A673 (cell line): ENCODE results near the gene APBA1. TPM values are rescaled to one million over a fixed set of nuclear protein-coding genes. Genes with fewer than 3 reads are reported as not detected.
A peak's percentile ranks its signal among the peaks of the same experiment; 100 is the strongest.

Experiments
- BruUV-seq: library from RNA; stranded (reverse); fragments of 400-500 nt; replicated peaks from 2 replicates; lab custom pipeline; 2021; lab: Mats Ljungman, UMichigan
- CTCF ChIA-PET: fragments of 300-600 bp; sonication (Branson Sonifier 250); formaldehyde crosslinking; loops from one replicate; lab custom pipeline; 2022; ENCODE audit warnings: antibody characterized with exemption; lab: Charles Lee
- POLR2A ChIA-PET: fragments of 300-600 bp; sonication (Branson Sonifier 250); formaldehyde crosslinking; loops from one replicate; lab custom pipeline; 2022; ENCODE audit warnings: antibody characterized with exemption; ENCODE audit not compliant: low non-redundant PET; lab: Charles Lee
- DNase-seq: peaks from one replicate; pipeline ENCODE4 v3.0.0-alpha.2; 2015; ENCODE audit warnings: low spot score
- H3K27ac ChIP-seq: fragments of 200-600 bp; sonication (generic); 2 replicates; pipeline ENCODE4 v1.5.1; 2016; ENCODE audit warnings: mixed run types, low read depth, mild to moderate bottlenecking, mixed read lengths, antibody characterized with exemption, low read length; ENCODE audit not compliant: poor library complexity, severe bottlenecking
- H3K27me3 ChIP-seq: fragments of 200-600 bp; sonication (generic); replicated peaks from 2 replicates; pipeline ENCODE4 v1.6.1; 2017; ENCODE audit warnings: mixed run types, low read depth, mild to moderate bottlenecking, mixed read lengths, antibody characterized with exemption, low read length; ENCODE audit not compliant: insufficient read depth, poor library complexity
- H3K36me3 ChIP-seq: fragments of 200-600 bp; sonication (generic); 2 replicates; pipeline ENCODE4 v1.6.1; 2016; ENCODE audit warnings: mixed run types, mild to moderate bottlenecking, mixed read lengths, antibody characterized with exemption, low read length; ENCODE audit not compliant: insufficient read depth, poor library complexity, severe bottlenecking
- H3K4me1 ChIP-seq: fragments of 200-600 bp; sonication (generic); 2 replicates; pipeline ENCODE4 v1.6.1; 2017; ENCODE audit warnings: mixed run types, mild to moderate bottlenecking, mixed read lengths, antibody characterized with exemption, low read length; ENCODE audit not compliant: insufficient read depth, poor library complexity, severe bottlenecking
- H3K4me3 ChIP-seq: fragments of 200-600 bp; sonication (generic); 2 replicates; pipeline ENCODE4 v1.5.1; 2016; ENCODE audit warnings: low read depth, mixed run types, mild to moderate bottlenecking, mixed read lengths, low read length; ENCODE audit not compliant: poor library complexity, severe bottlenecking
- H3K9me3 ChIP-seq: fragments of 200-600 bp; sonication (generic); 2 replicates; pipeline ENCODE4 v1.6.1; 2016; ENCODE audit warnings: mixed run types, low read depth, mild to moderate bottlenecking, mixed read lengths, antibody characterized with exemption, low read length; ENCODE audit not compliant: poor library complexity, severe bottlenecking
- EZH2 ChIP-seq: fragments of 200-600 bp; sonication (generic); IDR thresholded peaks from 2 replicates; pipeline ENCODE4 v1.6.1; 2017; ENCODE audit warnings: borderline replicate concordance, low read depth, mild to moderate bottlenecking, mixed read lengths, antibody characterized with exemption, low read length; ENCODE audit not compliant: poor library complexity, severe bottlenecking
- intact Hi-C: fragments of 100-400 bp; cut with micrococcal nuclease; formaldehyde crosslinking; loops from one replicate; pipeline ENCODE4 v1.10.0; 2022; ENCODE audit not compliant: unreplicated experiment
- total RNA-seq: library from RNA; stranded (reverse); gene quantifications from 2 replicates; pipeline ENCODE4 v1.2.3, GENCODE V29; 2021
- TF ChIP-seq, protein P1 (sequence below): fragments of 300-800, 200-600 bp; sonication (generic); conservative IDR thresholded peaks from 2 replicates; pipeline ENCODE4 v1.5.1; 2017; ENCODE audit warnings: low read depth, mild to moderate bottlenecking, antibody characterized with exemption, low read length, moderate library complexity, mixed read lengths

The APBA1 gene
- total RNA-seq, 1 experiment from 2014 or later: 0.13 TPM

DNA sequence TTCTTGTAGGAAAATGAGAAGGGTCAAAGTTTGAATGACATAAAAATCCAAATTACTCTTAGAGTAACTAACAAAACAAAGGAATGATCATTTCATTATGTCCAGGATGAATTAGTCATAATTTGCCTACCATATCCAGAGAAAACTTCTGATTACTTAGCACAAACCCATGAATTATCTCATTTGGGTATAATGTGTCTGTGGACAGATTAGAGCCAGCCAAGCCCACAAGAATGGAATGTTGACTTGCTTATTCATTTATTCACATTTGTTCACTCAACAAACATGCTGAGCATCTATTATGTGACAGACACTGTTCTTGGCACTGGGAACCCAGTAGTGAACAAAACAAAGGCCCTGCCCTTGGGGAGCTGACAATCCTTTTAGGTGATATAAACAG lies 87.4 kb downstream of the APBA1 start:
- POLR2A ChIA-PET: no interaction called here

DNA sequence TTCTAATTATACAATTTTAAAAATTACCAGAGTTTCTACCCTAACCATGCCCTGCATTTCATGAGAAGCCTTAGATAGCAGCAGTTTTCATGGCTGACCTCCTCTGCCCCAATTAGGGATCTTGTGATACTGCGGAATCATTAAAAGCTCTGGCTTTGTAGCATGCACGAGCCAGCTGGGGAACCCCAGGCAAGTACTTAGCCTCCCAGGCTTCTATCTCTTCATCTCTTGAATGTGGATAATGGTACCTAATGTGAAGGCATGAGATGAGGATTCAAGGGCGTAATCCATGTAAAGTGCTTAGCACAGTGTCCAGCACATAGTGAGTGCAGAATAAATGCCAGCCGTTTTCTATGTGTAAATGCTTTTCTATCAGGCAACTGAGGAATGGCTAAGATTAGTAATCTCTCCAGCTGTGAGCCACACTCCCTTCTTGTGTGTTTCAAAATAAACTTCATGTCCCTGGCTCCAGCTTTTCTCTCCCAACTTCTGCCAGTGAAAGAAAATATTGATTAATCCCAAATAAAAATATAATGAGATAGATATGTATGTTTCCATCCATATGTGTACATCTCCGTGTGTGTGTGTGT lies 88.4 kb downstream of the APBA1 start:
- intact Hi-C loops: no loop called here
- ChIA-PET CTCF (no interaction called here), POLR2A (no interaction called here)
- no peak overlapping the region for H3K4me3 ChIP-seq
- TF ChIP-seq EZH2: no peak
- TF ChIP-seq, protein P1, sequence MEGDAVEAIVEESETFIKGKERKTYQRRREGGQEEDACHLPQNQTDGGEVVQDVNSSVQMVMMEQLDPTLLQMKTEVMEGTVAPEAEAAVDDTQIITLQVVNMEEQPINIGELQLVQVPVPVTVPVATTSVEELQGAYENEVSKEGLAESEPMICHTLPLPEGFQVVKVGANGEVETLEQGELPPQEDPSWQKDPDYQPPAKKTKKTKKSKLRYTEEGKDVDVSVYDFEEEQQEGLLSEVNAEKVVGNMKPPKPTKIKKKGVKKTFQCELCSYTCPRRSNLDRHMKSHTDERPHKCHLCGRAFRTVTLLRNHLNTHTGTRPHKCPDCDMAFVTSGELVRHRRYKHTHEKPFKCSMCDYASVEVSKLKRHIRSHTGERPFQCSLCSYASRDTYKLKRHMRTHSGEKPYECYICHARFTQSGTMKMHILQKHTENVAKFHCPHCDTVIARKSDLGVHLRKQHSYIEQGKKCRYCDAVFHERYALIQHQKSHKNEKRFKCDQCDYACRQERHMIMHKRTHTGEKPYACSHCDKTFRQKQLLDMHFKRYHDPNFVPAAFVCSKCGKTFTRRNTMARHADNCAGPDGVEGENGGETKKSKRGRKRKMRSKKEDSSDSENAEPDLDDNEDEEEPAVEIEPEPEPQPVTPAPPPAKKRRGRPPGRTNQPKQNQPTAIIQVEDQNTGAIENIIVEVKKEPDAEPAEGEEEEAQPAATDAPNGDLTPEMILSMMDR: no peak
- no peaks in the 10 kb centered on the region for H3K36me3 ChIP-seq
- no TSS peak for BruUV-seq
- DNase-seq: no peak
- H3K9me3 ChIP-seq: no peaks in the 10 kb centered on the region
- H3K27me3 ChIP-seq: no peaks in the 10 kb centered on the region
- H3K4me1 ChIP-seq: no peaks in the 10 kb centered on the region
- H3K27ac ChIP-seq: no peak overlapping the region

More for the DNA sequence above, 87.4 kb downstream of the APBA1 start:
- intact Hi-C loops: no loop called here
- no TSS peak for BruUV-seq
- Histone ChIP-seq H3K36me3 (no peaks in the 10 kb centered on the region), H3K9me3 (no peaks in the 10 kb centered on the region), H3K4me1 (no peaks in the 10 kb centered on the region), H3K27ac (no peak overlapping the region), H3K4me3 (no peak overlapping the region), H3K27me3 (no peaks in the 10 kb centered on the region)
- DNase-seq: no peak
- TF ChIP-seq, protein P1: no peak
- no peak for TF ChIP-seq EZH2
- CTCF ChIA-PET: no interaction called here

DNA sequence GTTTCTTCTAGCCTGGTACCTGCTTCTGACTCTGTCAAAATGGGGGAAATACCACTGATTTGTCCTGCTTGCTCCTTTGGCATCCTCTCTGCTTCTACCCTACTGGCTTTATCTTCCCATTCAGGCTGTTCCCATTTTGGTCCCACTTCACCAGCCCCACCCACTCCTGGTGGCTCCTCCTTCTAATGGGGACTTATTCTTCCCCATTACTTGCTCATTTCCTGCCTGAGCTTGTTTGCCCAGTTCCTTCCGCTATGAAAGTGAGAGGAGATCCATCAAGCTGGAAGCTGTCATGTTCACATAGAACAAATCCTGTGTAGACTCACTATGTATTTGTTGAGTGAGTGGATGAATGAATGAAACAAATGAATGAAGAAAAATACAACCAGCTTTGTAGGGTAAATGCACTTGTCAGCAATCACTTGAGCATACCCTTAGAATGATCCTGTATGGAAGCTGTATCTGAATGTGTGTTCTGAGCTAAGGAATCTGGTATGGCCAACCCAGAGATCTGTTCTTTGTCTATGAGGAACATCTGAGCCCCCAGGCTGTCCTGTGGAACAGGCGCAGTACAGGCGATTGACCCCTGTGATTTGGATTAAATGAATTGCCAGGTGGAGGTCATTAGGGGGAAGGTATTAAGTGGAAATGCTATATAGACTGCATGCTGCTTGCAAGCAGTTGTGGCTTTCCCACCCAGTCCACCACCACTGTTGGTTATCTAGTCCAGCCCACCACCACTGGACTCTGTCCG lies 89.5 kb downstream of the APBA1 start:
- no peak overlapping the region for H3K4me3 ChIP-seq
- H3K36me3 ChIP-seq: no peaks in the 10 kb centered on the region
- TF ChIP-seq, protein P1: no peak
- TF ChIP-seq EZH2: no peak
- no TSS peak for BruUV-seq
- no peaks in the 10 kb centered on the region for H3K27me3 ChIP-seq
- ChIA-PET CTCF (no interaction called here), POLR2A (no interaction called here)
- DNase-seq: peak; percentile 21
- no peaks in the 10 kb centered on the region for H3K9me3 ChIP-seq
- no peaks in the 10 kb centered on the region for H3K4me1 ChIP-seq
- intact Hi-C loops: no loop called here
- H3K27ac ChIP-seq: no peak overlapping the region
